ENCODE data around the gene FHOD3. TPM values are rescaled to one million over a fixed set of nuclear protein-coding genes. Genes with fewer than 3 reads are reported as not detected.

Gene FHOD3
- total RNA-seq, 2 donors from 2014 or later: 66.0 to 114 TPM

GRCh38 chr18:36766836-36767235 is 469.3 kb downstream of the FHOD3 start:
- H3K27me3 ChIP-seq: no peaks in the 10 kb centered on the region
- H3K9me3 ChIP-seq: no peaks in the 10 kb centered on the region
- H3K27ac ChIP-seq: no peak overlapping the region
- no peaks in the 10 kb centered on the region for H3K36me3 ChIP-seq
- H3K4me3 ChIP-seq: no peak overlapping the region
- TF ChIP-seq, protein P1, sequence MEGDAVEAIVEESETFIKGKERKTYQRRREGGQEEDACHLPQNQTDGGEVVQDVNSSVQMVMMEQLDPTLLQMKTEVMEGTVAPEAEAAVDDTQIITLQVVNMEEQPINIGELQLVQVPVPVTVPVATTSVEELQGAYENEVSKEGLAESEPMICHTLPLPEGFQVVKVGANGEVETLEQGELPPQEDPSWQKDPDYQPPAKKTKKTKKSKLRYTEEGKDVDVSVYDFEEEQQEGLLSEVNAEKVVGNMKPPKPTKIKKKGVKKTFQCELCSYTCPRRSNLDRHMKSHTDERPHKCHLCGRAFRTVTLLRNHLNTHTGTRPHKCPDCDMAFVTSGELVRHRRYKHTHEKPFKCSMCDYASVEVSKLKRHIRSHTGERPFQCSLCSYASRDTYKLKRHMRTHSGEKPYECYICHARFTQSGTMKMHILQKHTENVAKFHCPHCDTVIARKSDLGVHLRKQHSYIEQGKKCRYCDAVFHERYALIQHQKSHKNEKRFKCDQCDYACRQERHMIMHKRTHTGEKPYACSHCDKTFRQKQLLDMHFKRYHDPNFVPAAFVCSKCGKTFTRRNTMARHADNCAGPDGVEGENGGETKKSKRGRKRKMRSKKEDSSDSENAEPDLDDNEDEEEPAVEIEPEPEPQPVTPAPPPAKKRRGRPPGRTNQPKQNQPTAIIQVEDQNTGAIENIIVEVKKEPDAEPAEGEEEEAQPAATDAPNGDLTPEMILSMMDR (IDR thresholded peaks at IDR 0.05): no peak
- DNase-seq (ENCODE audit: low spot score): no peak
- H3K4me1 ChIP-seq: no peaks in the 10 kb centered on the region

DNA sequence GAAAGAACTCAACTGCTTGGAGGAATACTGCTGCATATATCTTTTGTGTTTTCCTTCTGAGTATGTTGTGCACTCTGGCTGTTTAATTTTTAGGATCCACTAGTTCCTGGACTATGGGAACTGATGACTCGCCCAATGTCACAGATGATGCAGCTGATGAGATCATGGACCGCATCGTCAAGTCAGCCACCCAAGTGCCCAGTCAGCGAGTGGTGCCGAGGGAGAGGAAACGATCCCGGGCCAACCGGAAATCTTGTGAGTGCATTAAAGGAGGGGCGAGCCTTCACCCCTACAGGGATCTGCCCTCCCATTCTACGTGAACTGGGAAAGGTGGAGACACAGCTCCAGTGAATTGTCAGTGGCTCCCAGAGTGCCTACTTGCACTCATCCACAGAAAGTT is 471.7 kb downstream of the FHOD3 start:
- H3K36me3 ChIP-seq: no peaks in the 10 kb centered on the region
- H3K27me3 ChIP-seq: no peaks in the 10 kb centered on the region
- TF ChIP-seq, protein P1 (IDR thresholded peaks at IDR 0.05): no peak
- H3K4me1 ChIP-seq: peaks cover 0 to 6% of the 10 kb centered on the region in 2 donors
- no peak for DNase-seq (ENCODE audit: low spot score)
- no peak overlapping the region for H3K4me3 ChIP-seq
- H3K27ac ChIP-seq: no peak overlapping the region
- H3K9me3 ChIP-seq: no peaks in the 10 kb centered on the region

DNA sequence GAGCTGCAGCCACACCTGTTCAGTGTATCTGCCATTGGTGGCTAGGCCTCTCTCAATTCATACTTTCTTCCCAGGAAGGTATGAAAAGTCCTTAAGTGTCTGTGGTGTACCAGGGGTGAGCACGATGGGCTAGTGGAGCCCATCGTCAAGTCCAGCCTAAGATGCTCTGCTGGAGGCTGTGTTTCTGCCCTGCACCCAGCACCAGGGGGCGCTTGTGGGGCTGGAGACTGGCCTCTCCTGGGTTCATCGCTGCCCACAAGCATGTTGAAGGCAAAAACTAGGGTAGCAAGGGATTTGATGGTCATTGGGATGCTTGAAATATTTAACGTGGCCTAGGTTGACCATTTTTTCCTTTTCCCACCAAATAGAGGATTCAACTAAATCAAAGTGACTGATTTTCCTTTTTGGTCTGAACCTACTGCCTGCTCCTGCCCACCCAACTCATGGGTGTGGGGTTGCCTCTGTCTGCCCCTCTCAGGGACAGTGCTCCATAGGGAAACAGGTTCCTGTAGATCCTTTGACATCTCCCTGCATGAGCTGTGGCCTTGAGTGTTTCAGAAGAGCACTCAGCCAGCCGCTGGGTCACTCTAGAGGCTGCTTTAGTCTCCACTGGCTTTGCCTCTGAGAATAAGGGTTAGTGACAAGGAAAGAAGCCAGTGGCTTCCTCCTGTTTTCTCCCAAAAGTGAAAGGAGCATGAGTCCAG is 472.2 kb downstream of the FHOD3 start:
- Histone ChIP-seq H3K36me3 (no peaks in the 10 kb centered on the region), H3K27me3 (no peaks in the 10 kb centered on the region), H3K9me3 (no peaks in the 10 kb centered on the region), H3K27ac (no peak overlapping the region), H3K4me1 (peaks cover 0 to 6% of the 10 kb centered on the region in 2 donors), H3K4me3 (no peak overlapping the region)
- no peak for DNase-seq (ENCODE audit: low spot score)
- TF ChIP-seq, protein P1 (IDR thresholded peaks at IDR 0.05): peak in 1 of 2 donors; percentile 61

GRCh38 chr18:36770315-36770946 is 472.9 kb downstream of the FHOD3 start:
- no peak overlapping the region for H3K27ac ChIP-seq

GRCh38 chr18:36771245-36771644 is 473.7 kb downstream of the FHOD3 start:
- TF ChIP-seq, protein P1 (IDR thresholded peaks at IDR 0.05): no peak

More at GRCh38 chr18:36770315-36770946, 472.9 kb downstream of the FHOD3 start:
- H3K36me3 ChIP-seq: no peaks in the 10 kb centered on the region
- peaks cover 0 to 6% of the 10 kb centered on the region in 2 donors for H3K4me1 ChIP-seq
- H3K9me3 ChIP-seq: no peaks in the 10 kb centered on the region
- no peak for DNase-seq (ENCODE audit: low spot score)
- TF ChIP-seq, protein P1 (IDR thresholded peaks at IDR 0.05): no peak
- no peak overlapping the region for H3K4me3 ChIP-seq
- no peaks in the 10 kb centered on the region for H3K27me3 ChIP-seq

More at GRCh38 chr18:36771245-36771644, 473.7 kb downstream of the FHOD3 start:
- Histone ChIP-seq H3K4me1 (peaks cover 0 to 9% of the 10 kb centered on the region in 2 donors), H3K36me3 (no peaks in the 10 kb centered on the region), H3K4me3 (no peak overlapping the region), H3K9me3 (no peaks in the 10 kb centered on the region), H3K27ac (no peak overlapping the region), H3K27me3 (no peaks in the 10 kb centered on the region)
- DNase-seq (ENCODE audit: low spot score): no peak

Data from right atrium auricular region (tissue), 2 donors.